Esophagus squamous epithelium (tissue), 5 donors: Measurements from ENCODE around the gene SPON2. TPM values are rescaled to one million over a fixed set of nuclear protein-coding genes. Genes with fewer than 3 reads are reported as not detected.

Source experiments
- DNase-seq: peaks from one replicate; lab custom pipeline; 2025; lab: John Stamatoyannopoulos, UW
- H3K27ac ChIP-seq, 4 donors: fragments of 200-600 bp; sonication (generic); one replicate each; pipeline ENCODE4 v1.5.1; 2016 to 2019; ENCODE audit warnings: mild to moderate bottlenecking in 1 of 4
- H3K27me3 ChIP-seq, 4 donors: fragments of 200-600 bp; sonication (generic); 1 replicate in 3 of 4; 2 replicates in 1 of 4; pipeline versions ENCODE4 v1.5.1 to v1.6.0; 2017 to 2021; ENCODE audit warnings: antibody characterized with exemption in 1 of 4
- H3K36me3 ChIP-seq, 3 donors: fragments of 200-600 bp; sonication (generic); one replicate each; pipeline ENCODE4 v1.5.1; 2016 to 2019
- H3K4me1 ChIP-seq, 3 donors: fragments of 200-600 bp; sonication (generic); one replicate each; pipeline ENCODE4 v1.5.1; 2017 to 2019
- H3K4me3 ChIP-seq, 4 donors: fragments of 200-600 bp; sonication (generic); 1 replicate in 3 of 4; 2 replicates in 1 of 4; pipeline ENCODE4 v1.5.1; 2016 to 2019; ENCODE audit warnings: mild to moderate bottlenecking in 2 of 4, moderate library complexity in 1 of 4
- H3K9me3 ChIP-seq, 3 donors: fragments of 200-600 bp; sonication (generic); one replicate each; pipeline ENCODE4 v1.5.1; 2016 to 2019
- CTCF ChIP-seq, 6 experiments: fragments of 450-650 bp in 4 of 6; fragments of 200-600 bp in 2 of 6; sonication (generic) in 2 of 6; IDR thresholded peaks; one replicate each; pipeline ENCODE4 v1.5.1; 2016 to 2019; ENCODE audit warnings: antibody characterized with exemption in 6 of 6, mild to moderate bottlenecking in 4 of 6, moderate library complexity in 4 of 6
- POLR2A ChIP-seq, 4 donors: fragments of 450-650 bp; IDR thresholded peaks; one replicate each; pipeline ENCODE4 v1.6.1; 2017; ENCODE audit warnings: antibody characterized with exemption in 4 of 4, mild to moderate bottlenecking in 4 of 4, moderate library complexity in 3 of 4
- WGBS, 2 donors: methylation state at CpG; one replicate each; pipeline ENCODE4 v1.1.5; 2018; 5-methylcytosine and 5-hydroxymethylcytosine counted together
- intact Hi-C: fragments of 100-400 bp; cut with DNase I; formaldehyde crosslinking; loops from one replicate; pipeline ENCODE4 v1.15.0; 2022
- total RNA-seq, 4 donors: library from RNA; depleted of rRNA; stranded (reverse); fragments of >200 nt; gene quantifications; one replicate each; pipeline ENCODE4 v1.1.0, GENCODE V29; 2016
- donor health status: DM: yes; HTN: yes; CAD: no.

Gene SPON2
- total RNA-seq, 4 donors from 2014 or later, result 14.5 to 53.4 (median 21.3) TPM

GRCh38 chr4:1152290-1152689, 20.1 kb downstream of the SPON2 start:
- Histone ChIP-seq H3K4me1 (peaks cover 0 to 12% (median 0%) of the 10 kb centered on the region in 3 donors), H3K4me3 (no peak overlapping the region), H3K27ac (no peak overlapping the region), H3K36me3 (no peaks in the 10 kb centered on the region), H3K27me3 (peaks cover 0 to 34% (median 0%) of the 10 kb centered on the region in 4 donors), H3K9me3 (peaks cover 0 to 2% (median 0%) of the 10 kb centered on the region in 3 donors)
- WGBS, 2 donors, result 52 to 61% methylated on average over 4 of the region's 6 CpGs
- intact Hi-C loops, result no loop called here
- TF ChIP-seq CTCF (IDR thresholded peaks at IDR 0.05), result no peak
- TF ChIP-seq POLR2A (IDR thresholded peaks at IDR 0.05), result no peak
- no peak for DNase-seq

DNA sequence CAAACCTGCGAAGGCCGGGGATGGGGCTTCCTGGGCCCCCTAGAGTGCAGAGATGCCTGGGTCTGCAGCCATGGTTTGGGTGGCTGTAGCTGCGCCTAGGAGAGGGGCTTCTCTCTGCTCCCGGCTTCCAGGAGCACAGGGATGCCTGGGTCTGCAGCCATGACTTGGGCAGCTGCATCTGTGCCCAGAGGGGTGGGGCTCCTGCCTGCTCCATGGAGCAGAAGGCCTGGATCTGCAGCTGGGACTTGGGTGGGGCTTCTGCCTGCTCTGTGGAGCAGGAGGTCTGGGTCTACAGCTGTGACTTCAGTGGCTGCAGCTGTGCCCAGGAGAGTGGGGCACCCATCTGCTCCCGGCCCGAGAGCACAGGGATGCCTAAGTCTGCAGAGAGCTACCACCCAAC, 20.8 kb downstream of the SPON2 start:
- DNase-seq, result no peak
- H3K9me3 ChIP-seq, result no peaks in the 10 kb centered on the region
- intact Hi-C loops, result no loop called here
- no peak overlapping the region for H3K4me3 ChIP-seq
- no peak overlapping the region for H3K27ac ChIP-seq
- WGBS, 2 donors, result no CpG with 5 or more reads among the region's 6 CpGs
- H3K4me1 ChIP-seq, result peaks cover 0 to 12% (median 0%) of the 10 kb centered on the region in 3 donors
- H3K27me3 ChIP-seq, result peaks cover 0 to 34% (median 0%) of the 10 kb centered on the region in 4 donors
- TF ChIP-seq CTCF (IDR thresholded peaks at IDR 0.05) (no peak), POLR2A (IDR thresholded peaks at IDR 0.05) (no peak)
- no peaks in the 10 kb centered on the region for H3K36me3 ChIP-seq

DNA sequence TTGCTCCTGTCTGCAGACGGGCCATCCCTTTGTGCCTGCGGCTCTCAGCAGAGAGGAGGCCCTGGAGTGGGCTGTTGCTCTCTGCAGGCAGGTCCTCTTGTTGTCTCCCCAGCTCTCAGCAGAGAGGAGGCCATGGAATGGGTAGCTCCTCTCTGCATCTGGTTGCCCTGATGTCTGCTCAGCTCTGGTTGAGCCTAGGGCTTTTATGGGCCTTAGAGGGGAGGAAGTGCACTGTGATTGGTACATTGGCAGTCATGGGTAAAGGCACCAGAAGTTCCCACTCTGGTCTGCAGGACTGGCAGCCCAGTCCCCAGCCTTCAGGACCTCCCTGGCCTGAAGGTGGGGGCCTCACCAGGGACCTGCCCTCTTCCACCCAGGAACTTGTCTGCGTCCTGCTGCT, 21.5 kb downstream of the SPON2 start:
- no peaks in the 10 kb centered on the region for H3K9me3 ChIP-seq
- peaks cover 0 to 29% (median 0%) of the 10 kb centered on the region in 4 donors for H3K27me3 ChIP-seq
- peaks cover 0 to 12% (median 0%) of the 10 kb centered on the region in 3 donors for H3K4me1 ChIP-seq
- H3K36me3 ChIP-seq, result no peaks in the 10 kb centered on the region
- no peak for DNase-seq
- intact Hi-C loops, result no loop called here
- no peak overlapping the region for H3K27ac ChIP-seq
- H3K4me3 ChIP-seq, result no peak overlapping the region
- TF ChIP-seq POLR2A (IDR thresholded peaks at IDR 0.05) (no peak), CTCF (IDR thresholded peaks at IDR 0.05) (no peak)
- WGBS, 2 donors, result no CpG with 5 or more reads among the region's 3 CpGs

- Histone ChIP-seq H3K4me1 (peaks cover 0 to 4% (median 0%) of the 10 kb centered on the region in 3 donors), H3K36me3 (no peaks in the 10 kb centered on the region), H3K9me3 (no peaks in the 10 kb centered on the region), H3K4me3 (no peak overlapping the region), H3K27ac (no peak overlapping the region), H3K27me3 (peaks cover 0 to 25% (median 0%) of the 10 kb centered on the region in 4 donors)
- WGBS, 2 donors, result 74 to 80% methylated on average over 1 of the region's 1 CpG
- no peak for TF ChIP-seq POLR2A (IDR thresholded peaks at IDR 0.05)
- TF ChIP-seq CTCF (IDR thresholded peaks at IDR 0.05), result no peak
- intact Hi-C loops, result no loop called here
- DNase-seq, result no peak
Measured at GRCh38 chr4:1139860-1140259, 32.5 kb downstream of the SPON2 start.

- no peak for TF ChIP-seq CTCF (IDR thresholded peaks at IDR 0.05)
- no peak for TF ChIP-seq POLR2A (IDR thresholded peaks at IDR 0.05)
- WGBS, 2 donors, result 60 to 68% methylated on average over 2 of the region's 2 CpGs
- H3K27me3 ChIP-seq, result peaks cover 0 to 18% (median 0%) of the 10 kb centered on the region in 4 donors
- peaks cover 0 to 4% (median 0%) of the 10 kb centered on the region in 3 donors for H3K4me1 ChIP-seq
- peak overlapping the region in 1 of 4 donors; percentile 19 for H3K4me3 ChIP-seq
- intact Hi-C loops, result no loop called here
- H3K9me3 ChIP-seq, result no peaks in the 10 kb centered on the region
- no peak overlapping the region for H3K27ac ChIP-seq
- no peak for DNase-seq
- no peaks in the 10 kb centered on the region for H3K36me3 ChIP-seq
Measured at GRCh38 chr4:1137850-1138249, 34.5 kb downstream of the SPON2 start.
